ENCODE results near the gene GSTCD.
"Not testable (repeated sequence)": the region's sequence is repeated elsewhere in the genome, so short reads cannot be mapped to it uniquely, and the experiment has no call there.

The GSTCD gene

GRCh38 chr4:105708181-105709080 is at the start of gene GSTCD, which contains the start of gene INTS12:
GSTCD (plus strand) TSS chr4:105708784; CDS start chr4:105717614, 8,830 bp downstream.
INTS12 (minus strand) TSS chr4:105708689; CDS start chr4:105700005, 8,684 bp downstream.
- ATAC-seq (replicated peaks) (peak; percentile 93 to 95), DNase-seq (peak; percentile 86)
- peak within 1 kb of the TSS; percentile 98 for H3K27ac Mint-ChIP-seq
- H3K27me3 Mint-ChIP-seq = no peaks in the 10 kb centered on the region
- peaks cover 20 to 26% of the 10 kb centered on the region in 2 donors for H3K4me1 Mint-ChIP-seq
- peaks cover 5 to 10% of the 10 kb centered on the region in 2 donors for H3K36me3 Mint-ChIP-seq
- H3K9me3 Mint-ChIP-seq = no peaks in the 10 kb centered on the region
- H3K4me3 Mint-ChIP-seq = peak within 1 kb of the TSS; percentile 98 to 100

GRCh38 chr4:105659190-105659589 is 49.4 kb upstream of the GSTCD start:
- Mint-ChIP-seq H3K4me1 (no peaks in the 10 kb centered on the region), H3K27ac (no peak overlapping the region), H3K36me3 (no peaks in the 10 kb centered on the region), H3K9me3 (no peaks in the 10 kb centered on the region), H3K4me3 (no peak overlapping the region), H3K27me3 (peaks cover 0 to 6% of the 10 kb centered on the region in 2 donors)
- DNase-seq (no peak), ATAC-seq (replicated peaks) (no peak)

GRCh38 chr4:105661028-105661427 is 47.6 kb upstream of the GSTCD start:
- H3K9me3 Mint-ChIP-seq = no peaks in the 10 kb centered on the region
- ATAC-seq (replicated peaks) = no peak
- no peaks in the 10 kb centered on the region for H3K4me1 Mint-ChIP-seq
- H3K4me3 Mint-ChIP-seq = no peak overlapping the region
- H3K27me3 Mint-ChIP-seq = peaks cover 0 to 6% of the 10 kb centered on the region in 2 donors
- no peaks in the 10 kb centered on the region for H3K36me3 Mint-ChIP-seq
- H3K27ac Mint-ChIP-seq = no peak overlapping the region
- no peak for DNase-seq

GRCh38 chr4:105662935-105663675 is 45.5 kb upstream of the GSTCD start:
- Mint-ChIP-seq H3K4me1 (no peaks in the 10 kb centered on the region), H3K27ac (no peak overlapping the region), H3K27me3 (no peaks in the 10 kb centered on the region), H3K4me3 (no peak overlapping the region), H3K36me3 (no peaks in the 10 kb centered on the region), H3K9me3 (no peaks in the 10 kb centered on the region)
- DNase-seq = no peak
- no peak for ATAC-seq (replicated peaks)

- ATAC-seq (replicated peaks) (peak; percentile 33 to 41), DNase-seq (no peak)
- Mint-ChIP-seq H3K36me3 (no peaks in the 10 kb centered on the region), H3K27ac (no peak overlapping the region), H3K27me3 (no peaks in the 10 kb centered on the region), H3K4me3 (no peak overlapping the region), H3K4me1 (no peaks in the 10 kb centered on the region), H3K9me3 (no peaks in the 10 kb centered on the region)
Observed at GRCh38 chr4:105666693-105667092, 41.9 kb upstream of the GSTCD start.

GRCh38 chr4:105670684-105671083 is 37.9 kb upstream of the GSTCD start:
- Mint-ChIP-seq H3K4me1 (no peaks in the 10 kb centered on the region), H3K27me3 (peaks cover 0 to 13% of the 10 kb centered on the region in 2 donors), H3K27ac (no peak overlapping the region), H3K4me3 (no peak overlapping the region), H3K36me3 (no peaks in the 10 kb centered on the region), H3K9me3 (no peaks in the 10 kb centered on the region)
- DNase-seq (no peak), ATAC-seq (replicated peaks) (no peak)

- ATAC-seq (replicated peaks) = no peak
- H3K9me3 Mint-ChIP-seq = no peaks in the 10 kb centered on the region
Observed at GRCh38 chr4:105671301-105671700, 37.3 kb upstream of the GSTCD start.

GRCh38 chr4:105674011-105674410 is 34.6 kb upstream of the GSTCD start:
- H3K27me3 Mint-ChIP-seq = peaks cover 0 to 13% of the 10 kb centered on the region in 2 donors
- no peak for DNase-seq
- H3K4me3 Mint-ChIP-seq = no peak overlapping the region
- no peaks in the 10 kb centered on the region for H3K9me3 Mint-ChIP-seq
- no peaks in the 10 kb centered on the region for H3K36me3 Mint-ChIP-seq
- H3K27ac Mint-ChIP-seq = no peak overlapping the region
- no peaks in the 10 kb centered on the region for H3K4me1 Mint-ChIP-seq
- ATAC-seq (replicated peaks) = no peak

More at GRCh38 chr4:105671301-105671700, 37.3 kb upstream of the GSTCD start:
- no peaks in the 10 kb centered on the region for H3K36me3 Mint-ChIP-seq
- no peak for DNase-seq
- H3K27me3 Mint-ChIP-seq = peaks cover 0 to 13% of the 10 kb centered on the region in 2 donors
- no peaks in the 10 kb centered on the region for H3K4me1 Mint-ChIP-seq
- no peak overlapping the region for H3K27ac Mint-ChIP-seq
- no peak overlapping the region for H3K4me3 Mint-ChIP-seq

- no peak for DNase-seq
- H3K4me3 Mint-ChIP-seq = no peak overlapping the region
- no peak overlapping the region for H3K27ac Mint-ChIP-seq
- no peaks in the 10 kb centered on the region for H3K9me3 Mint-ChIP-seq
- H3K36me3 Mint-ChIP-seq = peaks cover 1 to 5% of the 10 kb centered on the region in 2 donors
- H3K4me1 Mint-ChIP-seq = no peaks in the 10 kb centered on the region
- peaks cover 0 to 9% of the 10 kb centered on the region in 2 donors for H3K27me3 Mint-ChIP-seq
- no peak for ATAC-seq (replicated peaks)
Observed at GRCh38 chr4:105677709-105678108, 30.9 kb upstream of the GSTCD start.

- no peaks in the 10 kb centered on the region for H3K4me1 Mint-ChIP-seq
- no peak overlapping the region for H3K4me3 Mint-ChIP-seq
- DNase-seq (no peak), ATAC-seq (replicated peaks) (no peak)
- H3K36me3 Mint-ChIP-seq = peaks cover 1 to 15% of the 10 kb centered on the region in 2 donors
- H3K27ac Mint-ChIP-seq = no peak overlapping the region
- no peaks in the 10 kb centered on the region for H3K27me3 Mint-ChIP-seq
- no peaks in the 10 kb centered on the region for H3K9me3 Mint-ChIP-seq
Observed at GRCh38 chr4:105679186-105679585, 29.4 kb upstream of the GSTCD start.

GRCh38 chr4:105683038-105683437 is 25.5 kb upstream of the GSTCD start:
- Mint-ChIP-seq H3K36me3 (peaks cover 5 to 22% of the 10 kb centered on the region in 2 donors), H3K27ac (no peak overlapping the region), H3K27me3 (no peaks in the 10 kb centered on the region), H3K4me1 (no peaks in the 10 kb centered on the region), H3K9me3 (no peaks in the 10 kb centered on the region), H3K4me3 (no peak overlapping the region)
- DNase-seq (no peak), ATAC-seq (replicated peaks) (no peak)

GRCh38 chr4:105686571-105686970 is 22.0 kb upstream of the GSTCD start:
- ATAC-seq (replicated peaks) (no peak), DNase-seq (no peak)
- peaks cover 8 to 45% of the 10 kb centered on the region in 2 donors for H3K36me3 Mint-ChIP-seq
- no peaks in the 10 kb centered on the region for H3K27me3 Mint-ChIP-seq
- no peaks in the 10 kb centered on the region for H3K9me3 Mint-ChIP-seq
- H3K4me3 Mint-ChIP-seq = no peak overlapping the region
- no peak overlapping the region for H3K27ac Mint-ChIP-seq
- H3K4me1 Mint-ChIP-seq = no peaks in the 10 kb centered on the region

GRCh38 chr4:105694812-105695211 is 13.8 kb upstream of the GSTCD start:
- peaks cover 18 to 36% of the 10 kb centered on the region in 2 donors for H3K36me3 Mint-ChIP-seq
- H3K27ac Mint-ChIP-seq; H3K4me3 Mint-ChIP-seq; H3K4me1 Mint-ChIP-seq; ATAC-seq (replicated peaks); H3K9me3 Mint-ChIP-seq; H3K27me3 Mint-ChIP-seq; DNase-seq: not testable (repeated sequence)

GRCh38 chr4:105695832-105696231 is 12.8 kb upstream of the GSTCD start:
- H3K27me3 Mint-ChIP-seq; H3K9me3 Mint-ChIP-seq; H3K4me3 Mint-ChIP-seq; H3K27ac Mint-ChIP-seq; DNase-seq; ATAC-seq (replicated peaks); H3K4me1 Mint-ChIP-seq: not testable (repeated sequence)
- peaks cover 20 to 33% of the 10 kb centered on the region in 2 donors for H3K36me3 Mint-ChIP-seq
